ENCODE measurements around the gene PRRT3. TPM values are rescaled to one million over a fixed set of nuclear protein-coding genes. Genes with fewer than 3 reads are reported as not detected.

The PRRT3 gene
- total and polyA plus RNA-seq, 2 of the 8 experiments (the other 6 are each of a cell fraction or from before 2014, with no cell fraction given), result 9.0 to 9.2 TPM

GRCh38 chr3:9937486-9938238, 14.5 kb downstream of the PRRT3 start:
- no peak overlapping the region for H3K27ac ChIP-seq (ENCODE audit: low read depth, low read length)
- DNase-seq (ENCODE audit: low read depth in 1 of 2, low spot score in 2 of 2), result no peak
- H3K4me1 ChIP-seq (replicated peaks in 1 of 4; ENCODE audit: control insufficient read depth in 3 of 4, insufficient read depth in 4 of 4, low read length in 3 of 4), result peaks cover 0 to 10% (median 5%) of the 10 kb centered on the region in 4 experiments; a peak in 6 of 7 replicates
- H2BK120ac ChIP-seq (replicated peaks; ENCODE audit: low read depth, low read length), result no peak overlapping the region
- H3K23ac ChIP-seq (ENCODE audit: insufficient read length), result no peak overlapping the region
- no peaks in the 10 kb centered on the region for H3K36me3 ChIP-seq (ENCODE audit: control insufficient read depth in 2 of 4, insufficient read depth in 4 of 4, low read length in 3 of 4)
- 94% methylated on average over 13 of the region's 13 CpGs; no CpG with 5 or more reads in 1 of the 2 experiments for WGBS, 2 experiments (ENCODE audit: extremely low coverage in 1 of 2, insufficient coverage in 1 of 2, insufficient read length in 1 of 2, insufficient replicate concordance in 2 of 2, low coverage in 1 of 2, low lambda C conversion rate in 2 of 2, missing lambda C conversion rate in 1 of 2)
- H2AFZ ChIP-seq (ENCODE audit: low read length), result no peak overlapping the region
- H4K8ac ChIP-seq (ENCODE audit: extremely low read depth, insufficient read depth, low read length), result no peak overlapping the region
- ChIA-PET CTCF (ENCODE audit: partially characterized antibody) (interaction anchor here (1.2 to 1.6 kb wide), 4 partner anchors 9 to 117 kb away, joined by 3 to 5 read pairs (median 4); partner anchors contain the start of gene IL17RE), POLR2A (ENCODE audit: partially characterized antibody) (interaction anchor here (1.0 kb wide), 1 partner anchor 9 kb away, joined by 4 read pairs; no protein-coding TSS in a partner anchor)
- no peak overlapping the region for H3K4me2 ChIP-seq (ENCODE audit: insufficient read depth in 1 of 2, low read depth in 2 of 2, low read length in 2 of 2)
- no peak overlapping the region for H3K4me3 ChIP-seq (ENCODE audit: extremely low read depth in 1 of 4, insufficient read depth in 2 of 4, low read depth in 3 of 4, low read length in 4 of 4)
- peaks cover 0 to 4% of the 10 kb centered on the region in 2 experiments; a peak in 1 of 4 replicates for H3K9me3 ChIP-seq (ENCODE audit: insufficient read depth in 2 of 2, low read depth in 1 of 2, low read length in 1 of 2)
- H2BK12ac ChIP-seq (ENCODE audit: low read depth, low read length), result no peak overlapping the region
- no peak overlapping the region for H3K9ac ChIP-seq (replicated peaks in 1 of 4; ENCODE audit: extremely low read depth in 1 of 4, low read depth in 3 of 4, low read length in 3 of 4)
- no peaks in the 10 kb centered on the region for H3K27me3 ChIP-seq (replicated peaks in 1 of 4; ENCODE audit: control insufficient read depth in 3 of 4, extremely low read depth in 1 of 4, insufficient read depth in 3 of 4, low read length in 3 of 4)
- no peak overlapping the region for H2BK15ac ChIP-seq (ENCODE audit: low read length)
- H3K23me2 ChIP-seq (ENCODE audit: low read depth, low read length), result peaks cover 13% of the 10 kb centered on the region; the same call in 1 of the 2 replicates
- H4K5ac ChIP-seq (ENCODE audit: insufficient read length, low read depth, low read length), result no peak overlapping the region
- no peak overlapping the region for H2BK20ac ChIP-seq (ENCODE audit: low read length)
- H4K20me1 ChIP-seq (replicated peaks in 1 of 2; ENCODE audit: control insufficient read depth in 1 of 2, insufficient read depth in 2 of 2, low read length in 2 of 2), result no peaks in the 10 kb centered on the region
- TF ChIP-seq BACH1 (IDR thresholded peaks at IDR 0.05; ENCODE audit: low read length) (no peak), KDM1A (IDR thresholded peaks at IDR 0.05; ENCODE audit: borderline replicate concordance, low read length) (no peak), CREB1 (IDR thresholded peaks at IDR 0.05) (no peak), RAD21 (IDR thresholded peaks at IDR 0.05 in 1 of 2, conservative IDR thresholded peaks at IDR 0.05 in 1 of 2; ENCODE audit: low read depth in 2 of 2, low read length in 2 of 2) (no peak)
- no peak overlapping the region for H2BK5ac ChIP-seq (ENCODE audit: low read depth, low read length)
- H3K79me2 ChIP-seq (ENCODE audit: control insufficient read depth in 1 of 2, insufficient read depth in 2 of 2, low read length in 2 of 2), result no peaks in the 10 kb centered on the region
- no peak overlapping the region for H3K56ac ChIP-seq (replicated peaks; ENCODE audit: insufficient read length, low read depth, low read length)
- H2AK5ac ChIP-seq (ENCODE audit: low read depth, low read length), result no peak overlapping the region
- H3K79me1 ChIP-seq (ENCODE audit: low read depth, low read length), result no peaks in the 10 kb centered on the region
- no peak overlapping the region for H3K14ac ChIP-seq (ENCODE audit: insufficient read length)
- no peak overlapping the region for H3K18ac ChIP-seq (ENCODE audit: extremely low read depth, low read length)
- no peak overlapping the region for H4K91ac ChIP-seq (replicated peaks; ENCODE audit: insufficient read length, low read length)
- FAIRE-seq, result no peak
- H3K4ac ChIP-seq (replicated peaks; ENCODE audit: insufficient read length, low read depth, low read length), result no peak overlapping the region

Data from H1 (cell line).